A673 (cell line): ENCODE data around the gene IL1RAP.

Experiments
- CTCF ChIP-seq: fragments of 300-800, 200-600 bp; sonication (generic); conservative IDR thresholded peaks from 2 replicates; pipeline ENCODE4 v1.5.1; 2017; ENCODE audit warnings: low read depth, mild to moderate bottlenecking, antibody characterized with exemption, low read length, moderate library complexity, mixed read lengths
- EZH2 ChIP-seq: fragments of 200-600 bp; sonication (generic); IDR thresholded peaks from 2 replicates; pipeline ENCODE4 v1.6.1; 2017; ENCODE audit warnings: borderline replicate concordance, low read depth, mild to moderate bottlenecking, mixed read lengths, antibody characterized with exemption, low read length; ENCODE audit not compliant: poor library complexity, severe bottlenecking

- TF ChIP-seq CTCF, result no peak
- no peak for TF ChIP-seq EZH2
Measured at GRCh38 chr3:190525634-190526033, 11.7 kb downstream of the IL1RAP start.
